H1 (cell line): ENCODE measurements around the gene OR10J5. TPM values are rescaled to one million over a fixed set of nuclear protein-coding genes. Genes with fewer than 3 reads are reported as not detected.

Source experiments
- CTCF ChIA-PET: fragments of 300-600 bp; sonication (Branson Sonifier 250); formaldehyde crosslinking; loops from one replicate; lab custom pipeline; 2021; ENCODE audit not compliant: partially characterized antibody; lab: Charles Lee
- POLR2A ChIA-PET: fragments of 300-600 bp; sonication (Branson Sonifier 250); formaldehyde crosslinking; loops from one replicate; lab custom pipeline; 2021; ENCODE audit warnings: inconsistent platforms; ENCODE audit not compliant: partially characterized antibody; lab: Charles Lee
- DNase-seq, 2 experiments: peaks; one replicate each; pipeline versions ENCODE4 v3.0.0 to v3.0.0-alpha.2; 2010 to 2022; ENCODE audit warnings: low spot score in 2 of 2, low read depth in 1 of 2, mixed read lengths in 1 of 2
- FAIRE-seq: peaks from 2 replicates; lab custom pipeline; 2011; peaks lifted over from hg19 to GRCh38; lab: Jason Lieb, UNC
- H2AFZ ChIP-seq: 2 replicates; pipeline ENCODE4 v1.8.1; 2012; ENCODE audit warnings: low read length, inconsistent platforms
- H2AK5ac ChIP-seq: 2 replicates; pipeline ENCODE4 v1.6.1; 2013; ENCODE audit warnings: low read depth, low read length
- H2BK120ac ChIP-seq: replicated peaks from 2 replicates; pipeline ENCODE3; 2013; ENCODE audit warnings: low read depth, low read length, inconsistent platforms
- H2BK12ac ChIP-seq: 2 replicates; pipeline ENCODE4 v1.6.1; 2013; ENCODE audit warnings: low read depth, low read length
- H2BK15ac ChIP-seq: 2 replicates; pipeline ENCODE4 v1.6.1; 2013; ENCODE audit warnings: low read length
- H2BK20ac ChIP-seq: 2 replicates; pipeline ENCODE4 v1.6.1; 2013; ENCODE audit warnings: low read length
- H2BK5ac ChIP-seq: 2 replicates; pipeline ENCODE4 v1.6.1; 2013; ENCODE audit warnings: low read depth, low read length
- H3K14ac ChIP-seq: 2 replicates; pipeline ENCODE4 v1.6.1; 2013; ENCODE audit warnings: inconsistent platforms; ENCODE audit not compliant: insufficient read length
- H3K18ac ChIP-seq: 2 replicates; pipeline ENCODE4 v1.6.1; 2013; ENCODE audit warnings: low read length; ENCODE audit errors: extremely low read depth
- H3K23ac ChIP-seq: 2 replicates; pipeline ENCODE4 v1.6.1; 2013; ENCODE audit warnings: inconsistent platforms; ENCODE audit not compliant: insufficient read length
- H3K23me2 ChIP-seq: 2 replicates; pipeline ENCODE4 v1.6.1; 2013; ENCODE audit warnings: low read depth, low read length
- H3K27ac ChIP-seq: 2 replicates; pipeline ENCODE4 v1.6.1; 2011; ENCODE audit warnings: low read depth, low read length, inconsistent platforms
- H3K27me3 ChIP-seq, 4 experiments: replicated peaks in 1 of 4; 1 replicate in 1 of 4; 2 replicates in 3 of 4; pipeline versions ENCODE4 v1.6.1 to v1.8.1; 2011 to 2013; ENCODE audit warnings: low read length in 3 of 4, mild to moderate bottlenecking in 3 of 4, inconsistent platforms in 2 of 4, mixed read lengths in 2 of 4, moderate library complexity in 1 of 4; ENCODE audit not compliant: control insufficient read depth in 3 of 4, insufficient read depth in 3 of 4; ENCODE audit errors: extremely low read depth in 1 of 4
- H3K36me3 ChIP-seq, 4 experiments: 2 replicates each; pipeline versions ENCODE4 v1.6.1 to v1.8.1; 2011 to 2013; ENCODE audit warnings: mild to moderate bottlenecking in 4 of 4, low read length in 3 of 4, moderate library complexity in 2 of 4, control low read depth in 1 of 4, inconsistent platforms in 1 of 4; ENCODE audit not compliant: insufficient read depth in 4 of 4, control insufficient read depth in 2 of 4
- H3K4ac ChIP-seq: replicated peaks from 2 replicates; pipeline ENCODE3; 2013; ENCODE audit warnings: low read length, low read depth, mixed read lengths, inconsistent platforms; ENCODE audit not compliant: insufficient read length
- H3K4me1 ChIP-seq, 4 experiments: replicated peaks in 1 of 4; 1 replicate in 1 of 4; 2 replicates in 3 of 4; pipeline versions ENCODE4 v1.6.1 to v1.8.1; 2011 to 2013; ENCODE audit warnings: low read length in 3 of 4, inconsistent platforms in 2 of 4, mixed read lengths in 1 of 4; ENCODE audit not compliant: insufficient read depth in 4 of 4, control insufficient read depth in 3 of 4
- H3K4me2 ChIP-seq, 2 experiments: 2 replicates each; pipeline versions ENCODE4 v1.6.1 to v1.8.1; 2011 to 2013; ENCODE audit warnings: low read depth in 2 of 2, low read length in 2 of 2, control low read depth in 1 of 2, inconsistent platforms in 1 of 2, mild to moderate bottlenecking in 1 of 2; ENCODE audit not compliant: insufficient read depth in 1 of 2
- H3K4me3 ChIP-seq, 4 experiments: fragments of 200-600, 300-600 bp in 1 of 4; sonication (generic), shearing (Covaris generic), sonication (Bioruptor Twin) in 1 of 4; 2 replicates each; pipeline versions ENCODE4 v1.5.1 to v1.8.1; 2011 to 2016; ENCODE audit warnings: low read length in 4 of 4, low read depth in 3 of 4, control low read depth in 2 of 4, inconsistent platforms in 2 of 4, mild to moderate bottlenecking in 2 of 4, mixed read lengths in 1 of 4, moderate library complexity in 1 of 4; ENCODE audit not compliant: insufficient read depth in 2 of 4; ENCODE audit errors: extremely low read depth in 1 of 4
- H3K56ac ChIP-seq: replicated peaks from 2 replicates; pipeline ENCODE3; 2013; ENCODE audit warnings: low read depth, mild to moderate bottlenecking, mixed read lengths, low read length, inconsistent platforms; ENCODE audit not compliant: insufficient read length
- H3K79me1 ChIP-seq: 2 replicates; pipeline ENCODE4 v1.6.1; 2013; ENCODE audit warnings: low read depth, low read length, control low read depth
- H3K79me2 ChIP-seq, 2 experiments: 2 replicates each; pipeline versions ENCODE4 v1.6.1 to v1.8.1; 2012 to 2013; ENCODE audit warnings: low read length in 2 of 2, mild to moderate bottlenecking in 2 of 2, inconsistent platforms in 1 of 2; ENCODE audit not compliant: insufficient read depth in 2 of 2, control insufficient read depth in 1 of 2
- H3K9ac ChIP-seq, 4 experiments: replicated peaks in 1 of 4; 1 replicate in 1 of 4; 2 replicates in 3 of 4; pipeline versions ENCODE4 v1.6.1 to v1.8.1; 2011 to 2013; ENCODE audit warnings: low read depth in 3 of 4, low read length in 3 of 4, control low read depth in 2 of 4, mild to moderate bottlenecking in 2 of 4, moderate library complexity in 2 of 4, inconsistent platforms in 1 of 4; ENCODE audit errors: extremely low read depth in 1 of 4
- H3K9me3 ChIP-seq, 2 experiments: 2 replicates each; pipeline versions ENCODE4 v1.6.1 to v1.8.1; 2012 to 2013; ENCODE audit warnings: mild to moderate bottlenecking in 2 of 2, moderate library complexity in 2 of 2, control low read depth in 1 of 2, inconsistent platforms in 1 of 2, low read depth in 1 of 2, low read length in 1 of 2, mixed read lengths in 1 of 2; ENCODE audit not compliant: insufficient read depth in 2 of 2
- H4K20me1 ChIP-seq, 2 experiments: replicated peaks in 1 of 2; 2 replicates each; pipeline versions ENCODE3 to v1.8.1; 2011 to 2013; ENCODE audit warnings: inconsistent platforms in 2 of 2, low read length in 2 of 2, mild to moderate bottlenecking in 1 of 2; ENCODE audit not compliant: insufficient read depth in 2 of 2, control insufficient read depth in 1 of 2
- H4K5ac ChIP-seq: 2 replicates; pipeline ENCODE4 v1.6.1; 2013; ENCODE audit warnings: low read length, low read depth, mixed read lengths, inconsistent platforms; ENCODE audit not compliant: insufficient read length
- H4K8ac ChIP-seq: 2 replicates; pipeline ENCODE4 v1.8.0; 2013; ENCODE audit warnings: mild to moderate bottlenecking, moderate library complexity, low read length, inconsistent platforms; ENCODE audit not compliant: insufficient read depth; ENCODE audit errors: extremely low read depth
- H4K91ac ChIP-seq: replicated peaks from 2 replicates; pipeline ENCODE3; 2013; ENCODE audit warnings: low read length, mixed read lengths, inconsistent platforms; ENCODE audit not compliant: insufficient read length
- RBBP5 ChIP-seq: IDR thresholded peaks from 2 replicates; pipeline ENCODE4 v1.7.1; 2012; ENCODE audit warnings: low read depth, mild to moderate bottlenecking, inconsistent platforms, low read length, moderate library complexity, borderline replicate concordance
- TAF1 ChIP-seq: IDR thresholded peaks from 2 replicates; pipeline ENCODE4 v1.6.1; 2011; ENCODE audit warnings: mild to moderate bottlenecking, low read depth, low read length
- WGBS, 2 experiments: shearing (Covaris generic) in 1 of 2; methylation state at CpG; one replicate each; pipeline versions ENCODE4 v1.1.6 to v1.1.7; 2013 to 2015; ENCODE audit warnings: low lambda C conversion rate in 2 of 2, mixed read lengths in 2 of 2, inconsistent platforms in 1 of 2, low coverage in 1 of 2, missing lambda C conversion rate in 1 of 2; ENCODE audit not compliant: insufficient replicate concordance in 2 of 2, insufficient coverage in 1 of 2, insufficient read length in 1 of 2; ENCODE audit errors: extremely low coverage in 1 of 2, missing lambda C conversion rate in 1 of 2; 5-methylcytosine and 5-hydroxymethylcytosine counted together
- polyA plus RNA-seq, 7 experiments: library from polyadenylated mRNA; depleted of rRNA in 3 of 7; stranded (reverse) in 5 of 7; unstranded in 2 of 7; fragments of >200 nt in 5 of 7; fragments of 200-250 nt in 2 of 7; gene quantifications; 1 replicate in 5 of 7; 2 replicates in 1 of 7; 4 replicates in 1 of 7; pipeline versions ENCODE4 v1.2.1 to v1.2.3, GENCODE V29; 2011 to 2013; ENCODE audit warnings: missing spikeins in 2 of 7, mixed read lengths in 2 of 7
- total RNA-seq: library from RNA; stranded (reverse); fragmentation: NEBNext Ultra II Directional; extraction: Animal tissue kit (Norgen Biotek cat#: 25700); gene quantifications from 2 replicates; pipeline ENCODE4 v1.2.1, GENCODE V29; 2021
- TF ChIP-seq, protein P1 (sequence below), 3 experiments: IDR thresholded peaks; 1 replicate in 2 of 3; 2 replicates in 1 of 3; pipeline versions ENCODE4 v1.5.1 to v1.6.1; 2011; ENCODE audit warnings: low read length in 3 of 3, mild to moderate bottlenecking in 3 of 3, inconsistent platforms in 2 of 3, low read depth in 1 of 3, moderate library complexity in 1 of 3; ENCODE audit not compliant: insufficient read depth in 1 of 3; ENCODE audit errors: control extremely low read depth in 1 of 3

OR10J5 gene
- total and polyA plus RNA-seq, 2 of the 8 experiments (the other 6 are each of a cell fraction or from before 2014, with no cell fraction given): not detected

DNA sequence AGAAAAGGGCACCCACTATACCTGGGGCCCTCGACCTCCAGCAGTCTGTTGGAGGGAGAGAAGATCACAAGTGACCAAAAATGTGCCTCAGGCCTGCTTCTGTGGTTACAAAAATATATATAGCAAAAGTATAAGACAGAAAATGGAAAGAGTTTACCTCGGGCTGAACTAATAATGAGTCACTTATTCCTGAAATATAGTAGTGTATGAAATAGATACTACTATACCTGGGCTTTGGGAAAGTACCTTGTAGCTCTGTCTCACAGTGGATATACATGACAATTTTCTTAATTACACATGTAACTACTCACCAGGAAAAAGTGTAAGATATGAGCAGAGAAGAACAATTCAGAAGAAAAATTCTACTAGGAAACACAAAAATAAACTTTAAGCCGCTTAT lies 44.5 kb upstream of the OR10J5 start:
- no peak overlapping the region for H2AK5ac ChIP-seq
- H3K4me2 ChIP-seq: no peak overlapping the region
- ChIA-PET POLR2A (no interaction called here), CTCF (no interaction called here)
- H4K20me1 ChIP-seq: no peaks in the 10 kb centered on the region
- H2AFZ ChIP-seq: no peak overlapping the region
- 55% methylated on average over 3 of the region's 3 CpGs; no CpG with 5 or more reads in 1 of the 2 experiments for WGBS, 2 experiments
- no peak overlapping the region for H3K4me3 ChIP-seq
- no peak overlapping the region for H2BK20ac ChIP-seq
- H3K36me3 ChIP-seq: no peaks in the 10 kb centered on the region
- H3K14ac ChIP-seq: no peak overlapping the region
- no peak overlapping the region for H3K27ac ChIP-seq
- H3K4ac ChIP-seq: no peak overlapping the region
- H3K23me2 ChIP-seq: no peaks in the 10 kb centered on the region
- H3K79me1 ChIP-seq: no peaks in the 10 kb centered on the region
- H2BK5ac ChIP-seq: no peak overlapping the region
- H3K9me3 ChIP-seq: peaks cover 45 to 57% of the 10 kb centered on the region in 2 experiments; a peak in 3 of 4 replicates
- DNase-seq: no peak
- no peak overlapping the region for H2BK12ac ChIP-seq
- no peak overlapping the region for H2BK120ac ChIP-seq
- no peaks in the 10 kb centered on the region for H3K27me3 ChIP-seq
- no peak overlapping the region for H3K9ac ChIP-seq
- H3K56ac ChIP-seq: no peak overlapping the region
- H3K79me2 ChIP-seq: no peaks in the 10 kb centered on the region
- no peak overlapping the region for H3K23ac ChIP-seq
- no peak for FAIRE-seq
- no peak overlapping the region for H3K18ac ChIP-seq
- H4K91ac ChIP-seq: no peak overlapping the region
- H3K4me1 ChIP-seq: no peaks in the 10 kb centered on the region
- no peak overlapping the region for H4K8ac ChIP-seq
- no peak overlapping the region for H4K5ac ChIP-seq
- H2BK15ac ChIP-seq: no peak overlapping the region
- TF ChIP-seq RBBP5 (no peak), TAF1 (no peak)
- TF ChIP-seq, protein P1, sequence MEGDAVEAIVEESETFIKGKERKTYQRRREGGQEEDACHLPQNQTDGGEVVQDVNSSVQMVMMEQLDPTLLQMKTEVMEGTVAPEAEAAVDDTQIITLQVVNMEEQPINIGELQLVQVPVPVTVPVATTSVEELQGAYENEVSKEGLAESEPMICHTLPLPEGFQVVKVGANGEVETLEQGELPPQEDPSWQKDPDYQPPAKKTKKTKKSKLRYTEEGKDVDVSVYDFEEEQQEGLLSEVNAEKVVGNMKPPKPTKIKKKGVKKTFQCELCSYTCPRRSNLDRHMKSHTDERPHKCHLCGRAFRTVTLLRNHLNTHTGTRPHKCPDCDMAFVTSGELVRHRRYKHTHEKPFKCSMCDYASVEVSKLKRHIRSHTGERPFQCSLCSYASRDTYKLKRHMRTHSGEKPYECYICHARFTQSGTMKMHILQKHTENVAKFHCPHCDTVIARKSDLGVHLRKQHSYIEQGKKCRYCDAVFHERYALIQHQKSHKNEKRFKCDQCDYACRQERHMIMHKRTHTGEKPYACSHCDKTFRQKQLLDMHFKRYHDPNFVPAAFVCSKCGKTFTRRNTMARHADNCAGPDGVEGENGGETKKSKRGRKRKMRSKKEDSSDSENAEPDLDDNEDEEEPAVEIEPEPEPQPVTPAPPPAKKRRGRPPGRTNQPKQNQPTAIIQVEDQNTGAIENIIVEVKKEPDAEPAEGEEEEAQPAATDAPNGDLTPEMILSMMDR (IDR thresholded peaks at IDR 0.05; ENCODE audit: control extremely low read depth in 1 of 3, insufficient read depth in 1 of 3, low read depth in 1 of 3, low read length in 3 of 3): no peak
